ENCODE data around the gene CRADD.

CRADD gene

GRCh38 chr12:93736640-93737178, 59.5 kb downstream of the CRADD start:
- TF ChIP-seq EGR1 (IDR thresholded peaks at IDR 0.05) (no peak), MAX (IDR thresholded peaks at IDR 0.05) (no peak), YY1 (IDR thresholded peaks at IDR 0.05; ENCODE audit: low read depth) (no peak), NFIC (IDR thresholded peaks at IDR 0.05) (no peak), FOXM1 (IDR thresholded peaks at IDR 0.05; ENCODE audit: borderline replicate concordance, low read depth) (no peak), USF1 (IDR thresholded peaks at IDR 0.05) (no peak), EP300 (IDR thresholded peaks at IDR 0.05; ENCODE audit: borderline replicate concordance) (no peak), TCF12 (IDR thresholded peaks at IDR 0.05; ENCODE audit: low read depth) (no peak), RAD21 (IDR thresholded peaks at IDR 0.05; ENCODE audit: low read depth) (no peak), ZBTB7A (IDR thresholded peaks at IDR 0.05; ENCODE audit: low read depth) (no peak), CREB1 (IDR thresholded peaks at IDR 0.05; ENCODE audit: low read depth) (no peak), TAF1 (IDR thresholded peaks at IDR 0.05; ENCODE audit: low read depth) (no peak), TEAD4 (IDR thresholded peaks at IDR 0.05) (no peak), CEBPB (IDR thresholded peaks at IDR 0.05) (no peak)
- TF ChIP-seq, protein P1, sequence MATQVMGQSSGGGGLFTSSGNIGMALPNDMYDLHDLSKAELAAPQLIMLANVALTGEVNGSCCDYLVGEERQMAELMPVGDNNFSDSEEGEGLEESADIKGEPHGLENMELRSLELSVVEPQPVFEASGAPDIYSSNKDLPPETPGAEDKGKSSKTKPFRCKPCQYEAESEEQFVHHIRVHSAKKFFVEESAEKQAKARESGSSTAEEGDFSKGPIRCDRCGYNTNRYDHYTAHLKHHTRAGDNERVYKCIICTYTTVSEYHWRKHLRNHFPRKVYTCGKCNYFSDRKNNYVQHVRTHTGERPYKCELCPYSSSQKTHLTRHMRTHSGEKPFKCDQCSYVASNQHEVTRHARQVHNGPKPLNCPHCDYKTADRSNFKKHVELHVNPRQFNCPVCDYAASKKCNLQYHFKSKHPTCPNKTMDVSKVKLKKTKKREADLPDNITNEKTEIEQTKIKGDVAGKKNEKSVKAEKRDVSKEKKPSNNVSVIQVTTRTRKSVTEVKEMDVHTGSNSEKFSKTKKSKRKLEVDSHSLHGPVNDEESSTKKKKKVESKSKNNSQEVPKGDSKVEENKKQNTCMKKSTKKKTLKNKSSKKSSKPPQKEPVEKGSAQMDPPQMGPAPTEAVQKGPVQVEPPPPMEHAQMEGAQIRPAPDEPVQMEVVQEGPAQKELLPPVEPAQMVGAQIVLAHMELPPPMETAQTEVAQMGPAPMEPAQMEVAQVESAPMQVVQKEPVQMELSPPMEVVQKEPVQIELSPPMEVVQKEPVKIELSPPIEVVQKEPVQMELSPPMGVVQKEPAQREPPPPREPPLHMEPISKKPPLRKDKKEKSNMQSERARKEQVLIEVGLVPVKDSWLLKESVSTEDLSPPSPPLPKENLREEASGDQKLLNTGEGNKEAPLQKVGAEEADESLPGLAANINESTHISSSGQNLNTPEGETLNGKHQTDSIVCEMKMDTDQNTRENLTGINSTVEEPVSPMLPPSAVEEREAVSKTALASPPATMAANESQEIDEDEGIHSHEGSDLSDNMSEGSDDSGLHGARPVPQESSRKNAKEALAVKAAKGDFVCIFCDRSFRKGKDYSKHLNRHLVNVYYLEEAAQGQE (IDR thresholded peaks at IDR 0.05; ENCODE audit: low read depth), result no peak

DNA sequence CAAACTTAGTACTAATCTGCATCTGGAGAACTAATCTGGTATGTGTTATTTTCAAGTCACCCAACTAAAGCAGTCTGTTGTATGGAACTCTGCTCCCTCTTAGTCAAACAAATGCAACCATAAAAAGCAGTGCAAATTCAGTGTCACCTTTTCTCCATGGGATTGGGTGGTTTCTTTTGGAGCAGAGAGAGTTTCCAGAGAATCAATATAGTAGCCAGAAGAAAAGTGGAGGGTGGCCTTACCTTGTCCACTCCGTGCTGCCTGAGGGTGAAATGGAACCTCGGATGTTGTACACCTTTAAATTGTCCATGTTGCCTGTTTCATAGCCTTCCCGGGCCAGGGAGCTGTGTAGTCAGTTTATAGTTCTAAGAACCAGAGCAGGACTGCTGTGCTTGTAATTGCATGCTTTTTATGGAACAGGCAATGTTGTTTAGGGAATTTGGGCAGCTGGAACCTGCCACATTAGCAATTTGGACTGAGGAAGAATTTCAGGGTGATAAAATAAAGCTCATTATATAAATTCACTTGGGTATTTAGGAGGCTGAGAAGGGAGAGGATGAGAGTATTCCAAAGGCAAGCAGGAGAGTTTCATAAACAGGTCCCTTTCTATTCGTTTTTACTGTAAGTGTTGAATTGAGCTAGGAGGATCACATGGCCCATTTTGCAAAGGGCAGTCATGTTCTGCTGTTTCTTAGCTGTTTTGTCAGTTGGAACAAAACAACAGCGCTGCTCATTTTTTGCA, 60.5 kb downstream of the CRADD start:
- TF ChIP-seq YY1 (IDR thresholded peaks at IDR 0.05; ENCODE audit: low read depth) (no peak), CREB1 (IDR thresholded peaks at IDR 0.05; ENCODE audit: low read depth) (no peak), TAF1 (IDR thresholded peaks at IDR 0.05; ENCODE audit: low read depth) (no peak), TEAD4 (IDR thresholded peaks at IDR 0.05) (no peak), RAD21 (IDR thresholded peaks at IDR 0.05; ENCODE audit: low read depth) (no peak)
- TF ChIP-seq, protein P1 (IDR thresholded peaks at IDR 0.05; ENCODE audit: low read depth), result no peak

DNA sequence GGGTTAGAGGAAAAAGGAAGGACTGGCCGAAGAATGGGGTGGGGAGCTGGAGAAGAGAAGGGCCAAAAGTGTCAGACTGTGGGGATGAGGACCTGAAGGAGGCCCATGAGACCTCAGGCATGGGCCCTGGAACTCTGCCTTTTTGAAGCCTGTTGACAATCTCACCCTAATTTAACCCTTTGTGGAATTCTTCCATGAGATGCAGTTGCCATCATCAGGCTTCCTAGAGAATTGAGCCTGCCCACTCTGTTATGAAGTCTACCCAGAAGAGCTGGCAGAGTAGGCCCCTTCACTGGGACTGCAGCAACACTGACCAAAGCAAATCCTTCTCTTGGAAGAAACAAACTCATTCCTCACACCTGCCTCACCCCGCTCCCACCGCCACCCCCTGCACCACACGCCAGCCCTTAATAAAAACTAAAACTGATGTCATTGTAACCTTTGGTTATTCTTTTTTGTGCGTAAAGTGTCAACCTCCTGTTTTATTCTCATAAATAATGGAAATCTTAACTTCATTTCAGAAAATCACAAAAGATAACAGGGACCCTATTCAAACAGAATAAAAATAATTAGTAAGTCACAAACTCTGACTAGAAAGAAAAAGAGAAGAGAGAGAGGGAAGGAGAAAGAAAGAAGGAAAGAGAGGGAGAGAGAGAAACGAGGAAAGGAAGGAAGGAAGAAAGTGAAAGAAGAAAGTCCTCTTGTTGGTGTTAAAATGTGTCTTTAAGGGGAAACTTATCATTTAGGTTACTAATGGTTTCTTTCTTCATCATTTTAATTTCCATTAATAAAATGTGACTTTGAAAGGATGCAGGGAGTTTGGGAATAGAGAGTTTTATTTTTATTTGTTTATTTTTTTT, 61.3 kb downstream of the CRADD start:
- TF ChIP-seq FOXM1 (IDR thresholded peaks at IDR 0.05; ENCODE audit: borderline replicate concordance, low read depth) (no peak), MAX (IDR thresholded peaks at IDR 0.05) (no peak), TEAD4 (IDR thresholded peaks at IDR 0.05) (no peak), NFIC (IDR thresholded peaks at IDR 0.05) (no peak), EP300 (IDR thresholded peaks at IDR 0.05; ENCODE audit: borderline replicate concordance) (no peak), CREB1 (IDR thresholded peaks at IDR 0.05; ENCODE audit: low read depth) (no peak), ZBTB7A (IDR thresholded peaks at IDR 0.05; ENCODE audit: low read depth) (no peak), USF1 (IDR thresholded peaks at IDR 0.05) (no peak), TAF1 (IDR thresholded peaks at IDR 0.05; ENCODE audit: low read depth) (no peak), EGR1 (IDR thresholded peaks at IDR 0.05) (no peak), RAD21 (IDR thresholded peaks at IDR 0.05; ENCODE audit: low read depth) (no peak), YY1 (IDR thresholded peaks at IDR 0.05; ENCODE audit: low read depth) (no peak), TCF12 (IDR thresholded peaks at IDR 0.05; ENCODE audit: low read depth) (no peak)
- TF ChIP-seq, protein P1 (IDR thresholded peaks at IDR 0.05; ENCODE audit: low read depth), result no peak
